Hematopoietic multipotent progenitor cell treated with erythropoietin and hydrocortisone succinate and interleukin-3 and kit ligand, for 8 days (in vitro differentiated cells): Measurements from ENCODE around the gene USP25.
"Not testable (repeated sequence)": the region's sequence is repeated elsewhere in the genome, so short reads cannot be mapped to it uniquely, and the experiment has no call there.

Experiments
- DNase-seq: peaks from one replicate; pipeline ENCODE4 v3.0.0-alpha.2; 2015

The USP25 gene

GRCh38 chr21:15735409-15735808 is 5.6 kb downstream of the USP25 start:
- peak; percentile 59 for DNase-seq

DNA sequence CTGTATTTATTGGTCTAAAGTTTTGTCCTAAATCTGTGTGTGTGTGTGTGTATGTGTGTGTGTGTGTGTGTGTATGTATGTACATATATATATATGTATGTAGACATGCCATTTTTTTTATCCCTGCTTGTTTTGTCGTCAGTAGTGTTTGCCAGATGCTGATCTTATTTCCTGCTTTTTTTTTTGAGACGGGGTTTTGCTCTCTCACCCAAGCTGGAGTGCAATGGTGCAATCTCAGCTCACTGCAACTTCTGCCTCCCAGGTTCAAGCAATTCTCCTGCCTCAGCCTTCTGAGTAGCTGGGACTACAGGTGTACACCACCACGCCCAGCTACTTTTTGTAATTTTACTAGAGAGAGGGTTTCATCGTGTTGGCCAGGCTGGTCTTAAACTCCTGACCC is 6.1 kb downstream of the USP25 start:
- not testable (repeated sequence) for DNase-seq

DNA sequence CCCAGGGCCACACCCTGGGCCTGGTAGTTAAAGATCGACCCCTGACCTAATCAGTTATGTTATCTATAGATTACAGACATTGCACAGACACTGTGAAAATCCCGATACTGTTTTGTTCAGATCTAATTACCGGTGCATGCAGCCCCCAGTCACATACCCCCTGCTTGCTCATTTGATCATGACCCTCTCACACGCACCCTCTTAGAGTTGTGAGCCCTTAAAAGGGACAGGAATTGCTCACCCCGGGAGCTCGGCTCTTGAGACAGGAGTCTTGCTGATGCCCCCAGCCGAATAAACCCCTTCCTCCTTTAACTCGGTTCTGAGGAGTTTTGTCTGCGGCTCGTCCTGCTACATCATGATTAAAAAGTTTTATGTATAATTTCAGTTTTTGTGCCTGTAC is 9.0 kb downstream of the USP25 start:
- DNase-seq = not testable (repeated sequence)

GRCh38 chr21:15740383-15740782 is 10.6 kb downstream of the USP25 start:
- DNase-seq = no peak

DNA sequence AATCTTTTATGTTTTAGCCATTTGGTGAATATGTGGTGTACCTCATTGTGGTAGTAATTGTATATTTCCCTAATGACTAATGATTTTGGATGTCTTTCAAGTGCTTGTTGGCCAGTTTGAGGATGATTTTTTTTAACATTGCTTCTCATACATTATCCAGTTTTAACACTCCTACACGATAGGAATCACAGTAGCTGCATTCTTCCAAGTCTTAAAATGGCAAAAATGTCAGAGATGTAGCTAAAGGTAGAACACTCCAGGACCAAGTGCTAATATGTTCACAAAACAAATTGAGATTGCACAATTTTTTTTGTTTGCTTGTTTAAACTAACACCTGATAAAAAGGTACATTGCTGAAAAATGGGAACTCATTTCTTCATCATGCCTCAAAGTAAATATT is 11.7 kb downstream of the USP25 start:
- no peak for DNase-seq

DNA sequence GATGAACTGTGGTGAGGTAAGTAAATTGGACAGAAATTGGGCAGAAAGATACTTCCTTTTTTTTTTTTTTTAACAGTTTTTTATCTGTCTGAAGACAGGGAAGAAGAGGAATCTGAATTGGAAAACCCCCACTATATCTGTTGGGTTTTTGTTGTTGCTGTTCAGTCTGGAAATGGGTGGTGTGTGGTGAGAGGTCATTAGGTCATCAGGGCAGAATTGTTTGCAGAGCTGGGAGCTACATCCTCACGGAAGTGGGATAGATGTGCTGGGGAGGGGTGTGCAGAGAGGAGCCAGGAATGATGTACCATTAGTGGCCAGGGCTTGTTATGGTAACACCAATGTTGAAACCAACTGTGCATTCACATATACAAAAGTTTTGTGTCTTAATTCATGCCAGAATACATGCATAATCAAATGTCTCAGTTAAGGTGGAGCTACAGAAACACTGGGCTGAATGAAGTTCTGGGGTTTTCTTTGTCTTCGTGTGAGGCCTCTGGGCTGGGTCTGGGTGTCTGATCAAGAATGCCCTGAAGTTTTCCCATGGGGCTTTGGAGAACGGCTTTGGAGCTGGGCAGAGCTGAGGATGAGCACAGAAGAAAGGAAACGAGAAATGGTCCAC is 12.4 kb downstream of the USP25 start:
- DNase-seq = no peak

DNA sequence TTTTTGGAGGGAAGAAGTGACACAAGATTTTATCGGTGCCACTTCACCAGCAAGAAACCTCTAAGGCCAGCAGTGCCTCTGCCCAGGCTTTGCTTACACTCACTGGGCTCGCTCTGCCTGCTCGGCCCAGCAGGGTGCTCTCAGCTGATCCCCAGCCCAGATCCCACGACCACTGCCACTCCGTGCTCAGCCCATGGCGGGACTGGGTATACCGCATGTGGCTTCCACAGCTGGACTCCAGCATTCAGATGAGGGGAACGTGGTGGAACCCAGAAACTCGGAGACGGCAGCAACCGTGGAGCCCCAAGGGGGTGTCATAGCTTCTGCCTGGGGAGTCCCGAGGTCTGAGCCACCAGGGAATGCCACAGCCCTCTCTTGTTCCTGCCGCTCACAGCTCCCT is 12.9 kb downstream of the USP25 start:
- no peak for DNase-seq

GRCh38 chr21:15743593-15743992 is 13.8 kb downstream of the USP25 start:
- no peak for DNase-seq

DNA sequence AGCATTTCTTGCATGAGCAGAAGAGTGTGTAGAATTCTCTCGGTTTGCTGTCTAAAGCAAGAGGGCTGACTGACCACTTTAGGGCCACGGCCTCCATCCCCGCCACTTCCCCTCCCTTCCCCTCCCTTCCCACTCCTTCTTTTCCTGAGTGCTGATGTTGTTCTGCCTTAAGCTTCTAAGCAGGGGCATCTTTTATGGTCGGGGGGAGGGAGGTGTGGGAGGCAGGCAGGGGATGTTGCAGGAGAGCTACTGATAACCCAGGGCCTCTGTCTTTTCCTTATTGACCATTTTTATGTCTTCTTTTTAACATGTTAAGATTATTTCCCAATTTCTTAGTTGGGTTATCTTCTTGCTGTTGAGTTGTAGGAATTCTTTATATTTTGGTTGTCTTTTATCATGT is 15.1 kb downstream of the USP25 start:
- DNase-seq = no peak

GRCh38 chr21:15748586-15748985 is 18.8 kb downstream of the USP25 start:
- no peak for DNase-seq

GRCh38 chr21:15749082-15749860 is 19.5 kb downstream of the USP25 start:
- peak; percentile 73 for DNase-seq

GRCh38 chr21:15749861-15750159 is 20.0 kb downstream of the USP25 start:
- peak; percentile 43 for DNase-seq

DNA sequence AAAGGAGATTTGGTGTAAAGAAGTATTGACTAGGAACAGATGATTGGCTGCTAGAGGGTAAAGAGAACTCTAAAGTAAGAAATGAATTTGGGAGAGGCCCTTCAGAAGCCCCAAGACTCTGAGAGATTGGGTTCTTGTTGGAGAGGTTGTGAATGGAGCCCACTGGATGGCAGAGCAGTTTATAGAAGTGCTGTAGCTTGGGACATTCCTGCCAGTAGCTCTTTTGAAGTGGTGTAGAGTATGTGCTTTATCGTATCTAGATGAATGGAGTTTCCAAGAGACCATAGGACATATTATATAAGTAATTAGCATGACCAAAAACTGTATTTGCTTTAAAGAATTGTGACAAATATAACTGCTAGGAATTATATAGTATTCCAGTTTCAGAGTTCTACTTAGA is 21.3 kb downstream of the USP25 start:
- DNase-seq = no peak

GRCh38 chr21:15751546-15751945 is 21.8 kb downstream of the USP25 start:
- no peak for DNase-seq

DNA sequence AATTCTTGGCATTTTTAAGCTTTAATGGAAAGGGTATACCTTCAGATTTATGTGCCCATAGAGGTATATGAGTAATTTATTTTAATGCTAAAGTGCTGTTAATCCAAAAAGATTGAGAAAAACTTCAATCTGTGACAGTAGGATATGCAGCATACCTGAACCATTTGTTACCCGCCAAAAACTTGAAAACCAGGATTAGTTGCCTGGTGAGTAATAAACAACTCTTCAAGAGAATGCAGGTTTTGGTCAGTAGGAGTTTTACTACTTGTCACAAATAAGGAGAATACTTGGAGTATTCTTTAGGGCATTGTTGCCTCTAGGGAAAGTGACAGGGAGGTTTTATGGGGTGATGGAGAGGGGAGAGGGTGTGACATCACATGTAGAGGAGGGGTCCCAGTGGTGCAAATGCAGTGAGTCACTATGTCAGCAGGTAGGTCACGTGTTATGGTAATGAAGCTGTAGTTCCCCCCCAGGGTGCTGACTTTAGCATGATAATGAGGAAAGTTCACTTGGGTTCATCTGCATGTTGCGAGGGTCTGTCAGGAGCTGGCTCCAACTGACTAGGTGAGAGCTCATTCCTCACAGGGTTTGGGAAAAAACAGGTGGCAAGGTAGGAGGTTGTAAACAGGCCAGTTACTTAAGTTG is 23.1 kb downstream of the USP25 start:
- DNase-seq = no peak

GRCh38 chr21:15753741-15754140 is 24.0 kb downstream of the USP25 start:
- DNase-seq = peak; percentile 81

GRCh38 chr21:15754640-15755039 is 24.9 kb downstream of the USP25 start:
- DNase-seq = peak; percentile 33

GRCh38 chr21:15755125-15755524 is 25.3 kb downstream of the USP25 start:
- DNase-seq = no peak

DNA sequence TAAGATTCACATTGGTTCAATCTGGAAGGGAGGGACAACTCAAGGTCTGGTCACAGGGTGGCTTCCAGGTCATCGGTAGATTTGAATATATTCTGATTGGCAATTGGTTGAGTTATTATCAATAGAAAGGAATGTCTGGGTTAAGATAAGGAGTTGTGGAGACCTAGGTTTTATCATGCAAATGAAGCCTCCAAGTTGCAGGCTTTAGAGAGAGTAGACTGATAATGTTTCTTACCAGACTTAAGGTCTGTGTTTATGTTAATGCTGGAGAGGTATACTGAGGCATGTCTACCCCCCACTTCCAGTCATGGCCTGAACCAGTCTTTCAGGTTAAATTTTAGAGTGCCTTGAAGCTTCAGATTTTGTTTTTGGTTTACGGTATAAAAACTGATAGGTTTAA is 29.7 kb downstream of the USP25 start:
- DNase-seq = peak; percentile 48

- no peak for DNase-seq
Observed at GRCh38 chr21:15761507-15762100, 31.8 kb downstream of the USP25 start.

- no peak for DNase-seq
Observed at GRCh38 chr21:15763359-15763758, 33.6 kb downstream of the USP25 start.

- DNase-seq = no peak
Observed at GRCh38 chr21:15764878-15765277, 35.1 kb downstream of the USP25 start.

- DNase-seq = no peak
Observed at GRCh38 chr21:15766952-15767603, 37.3 kb downstream of the USP25 start.
